Measurements from ENCODE around the gene PROKR1. TPM values are rescaled to one million over a fixed set of nuclear protein-coding genes. Genes with fewer than 3 reads are reported as not detected.

Gene PROKR1
- total RNA-seq, 1 experiment from 2014 or later: not detected

DNA sequence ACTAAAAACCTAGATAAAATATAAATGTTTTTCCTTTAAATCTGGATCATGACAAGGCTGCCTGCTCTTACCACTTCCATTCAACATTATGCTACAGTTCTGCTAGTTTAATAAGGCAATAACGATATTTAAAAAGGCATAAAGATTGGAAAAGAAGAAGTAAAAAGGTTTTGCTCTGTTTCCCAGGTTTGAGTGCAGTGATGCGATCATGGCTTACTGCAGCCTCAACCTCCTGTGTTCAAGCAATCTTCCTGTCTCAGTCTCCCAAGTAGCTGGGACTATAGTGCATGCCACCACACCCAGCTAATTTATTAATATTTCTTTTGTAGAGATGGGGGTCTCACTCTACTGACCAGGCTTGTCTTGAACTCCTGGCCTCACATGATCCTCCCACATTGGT lies 40.8 kb downstream of the PROKR1 start:
- Mint-ChIP-seq H3K4me3 (ENCODE audit: low read depth, unreplicated experiment) (no peak overlapping the region), H3K27me3 (ENCODE audit: unreplicated experiment) (peaks cover 25% of the 10 kb centered on the region), H3K27ac (ENCODE audit: unreplicated experiment) (no peak overlapping the region), H3K4me1 (ENCODE audit: low read depth, unreplicated experiment) (no peaks in the 10 kb centered on the region), H3K9me3 (ENCODE audit: low read depth, unreplicated experiment) (peaks cover 3% of the 10 kb centered on the region), H3K36me3 (ENCODE audit: insufficient read depth, unreplicated experiment) (peaks cover 8% of the 10 kb centered on the region)
- TF ChIP-seq, protein P1, sequence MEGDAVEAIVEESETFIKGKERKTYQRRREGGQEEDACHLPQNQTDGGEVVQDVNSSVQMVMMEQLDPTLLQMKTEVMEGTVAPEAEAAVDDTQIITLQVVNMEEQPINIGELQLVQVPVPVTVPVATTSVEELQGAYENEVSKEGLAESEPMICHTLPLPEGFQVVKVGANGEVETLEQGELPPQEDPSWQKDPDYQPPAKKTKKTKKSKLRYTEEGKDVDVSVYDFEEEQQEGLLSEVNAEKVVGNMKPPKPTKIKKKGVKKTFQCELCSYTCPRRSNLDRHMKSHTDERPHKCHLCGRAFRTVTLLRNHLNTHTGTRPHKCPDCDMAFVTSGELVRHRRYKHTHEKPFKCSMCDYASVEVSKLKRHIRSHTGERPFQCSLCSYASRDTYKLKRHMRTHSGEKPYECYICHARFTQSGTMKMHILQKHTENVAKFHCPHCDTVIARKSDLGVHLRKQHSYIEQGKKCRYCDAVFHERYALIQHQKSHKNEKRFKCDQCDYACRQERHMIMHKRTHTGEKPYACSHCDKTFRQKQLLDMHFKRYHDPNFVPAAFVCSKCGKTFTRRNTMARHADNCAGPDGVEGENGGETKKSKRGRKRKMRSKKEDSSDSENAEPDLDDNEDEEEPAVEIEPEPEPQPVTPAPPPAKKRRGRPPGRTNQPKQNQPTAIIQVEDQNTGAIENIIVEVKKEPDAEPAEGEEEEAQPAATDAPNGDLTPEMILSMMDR (IDR thresholded peaks at IDR 0.05; ENCODE audit: unreplicated experiment): no peak
- DNase-seq: no peak
- CTCF ChIA-PET: no interaction called here
- BruUV-seq (replicated peaks): no TSS peak
- intact Hi-C loops (cut with micrococcal nuclease; ENCODE audit: unreplicated experiment): no loop called here

DNA sequence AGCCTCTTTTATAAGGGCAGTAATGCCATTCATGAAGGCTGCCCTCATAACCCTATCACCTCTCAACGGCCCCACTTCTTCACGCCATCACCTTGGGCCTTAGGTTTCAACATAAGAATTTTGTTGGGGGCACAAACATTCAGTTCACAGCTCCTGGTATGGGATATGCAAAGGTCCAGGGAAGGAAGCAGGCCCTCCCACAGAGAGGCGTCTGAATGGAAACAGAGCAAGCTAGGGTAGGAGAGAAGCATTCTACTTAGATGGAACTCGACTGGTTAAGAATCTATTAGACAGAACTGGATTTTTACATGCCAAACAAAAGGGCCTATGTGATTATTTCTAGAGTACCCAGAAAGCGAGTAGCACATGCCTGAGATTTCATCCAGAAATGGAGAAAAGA lies 42.8 kb downstream of the PROKR1 start:
- Mint-ChIP-seq H3K9me3 (ENCODE audit: low read depth, unreplicated experiment) (no peaks in the 10 kb centered on the region), H3K27me3 (ENCODE audit: unreplicated experiment) (peaks cover 12% of the 10 kb centered on the region)
- BruUV-seq (replicated peaks): no TSS peak

DNA sequence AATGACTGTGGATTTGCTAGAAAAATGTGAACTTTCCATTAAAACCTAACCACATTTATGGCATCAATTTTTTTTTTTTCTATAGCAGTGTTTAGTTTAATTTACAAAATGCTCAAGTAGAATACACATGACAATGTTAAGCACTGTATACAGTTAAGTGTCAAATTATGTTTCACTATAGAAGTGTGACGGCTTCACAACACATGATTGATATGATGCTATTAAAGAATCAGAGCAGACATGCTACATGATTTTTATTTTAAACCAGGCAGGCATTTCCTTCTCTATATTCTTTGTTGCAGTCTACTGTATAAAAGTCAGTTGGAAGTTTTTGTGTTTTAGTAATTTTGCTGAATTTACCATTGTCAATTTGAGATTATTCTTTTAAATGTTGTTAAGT lies 43.6 kb downstream of the PROKR1 start:
- H3K9me3 Mint-ChIP-seq (ENCODE audit: low read depth, unreplicated experiment): no peaks in the 10 kb centered on the region
- BruUV-seq (replicated peaks): no TSS peak
- no peaks in the 10 kb centered on the region for H3K4me1 Mint-ChIP-seq (ENCODE audit: low read depth, unreplicated experiment)
- intact Hi-C loops (cut with micrococcal nuclease; ENCODE audit: unreplicated experiment): no loop called here
- no peaks in the 10 kb centered on the region for H3K36me3 Mint-ChIP-seq (ENCODE audit: insufficient read depth, unreplicated experiment)
- H3K27me3 Mint-ChIP-seq (ENCODE audit: unreplicated experiment): peaks cover 4% of the 10 kb centered on the region
- CTCF ChIA-PET: no interaction called here
- TF ChIP-seq, protein P1 (IDR thresholded peaks at IDR 0.05; ENCODE audit: unreplicated experiment): no peak
- H3K4me3 Mint-ChIP-seq (ENCODE audit: low read depth, unreplicated experiment): no peak overlapping the region
- no peak for DNase-seq
- H3K27ac Mint-ChIP-seq (ENCODE audit: unreplicated experiment): no peak overlapping the region

More for the DNA sequence above, 42.8 kb downstream of the PROKR1 start:
- TF ChIP-seq, protein P1 (IDR thresholded peaks at IDR 0.05; ENCODE audit: unreplicated experiment): no peak
- intact Hi-C loops (cut with micrococcal nuclease; ENCODE audit: unreplicated experiment): no loop called here
- H3K27ac Mint-ChIP-seq (ENCODE audit: unreplicated experiment): no peak overlapping the region
- H3K36me3 Mint-ChIP-seq (ENCODE audit: insufficient read depth, unreplicated experiment): no peaks in the 10 kb centered on the region
- no peak for DNase-seq
- CTCF ChIA-PET: interaction anchor here (0.6 kb wide), 1 partner anchor 296 kb away, joined by 4 read pairs; no protein-coding TSS in a partner anchor
- H3K4me1 Mint-ChIP-seq (ENCODE audit: low read depth, unreplicated experiment): no peaks in the 10 kb centered on the region
- no peak overlapping the region for H3K4me3 Mint-ChIP-seq (ENCODE audit: low read depth, unreplicated experiment)

DNA sequence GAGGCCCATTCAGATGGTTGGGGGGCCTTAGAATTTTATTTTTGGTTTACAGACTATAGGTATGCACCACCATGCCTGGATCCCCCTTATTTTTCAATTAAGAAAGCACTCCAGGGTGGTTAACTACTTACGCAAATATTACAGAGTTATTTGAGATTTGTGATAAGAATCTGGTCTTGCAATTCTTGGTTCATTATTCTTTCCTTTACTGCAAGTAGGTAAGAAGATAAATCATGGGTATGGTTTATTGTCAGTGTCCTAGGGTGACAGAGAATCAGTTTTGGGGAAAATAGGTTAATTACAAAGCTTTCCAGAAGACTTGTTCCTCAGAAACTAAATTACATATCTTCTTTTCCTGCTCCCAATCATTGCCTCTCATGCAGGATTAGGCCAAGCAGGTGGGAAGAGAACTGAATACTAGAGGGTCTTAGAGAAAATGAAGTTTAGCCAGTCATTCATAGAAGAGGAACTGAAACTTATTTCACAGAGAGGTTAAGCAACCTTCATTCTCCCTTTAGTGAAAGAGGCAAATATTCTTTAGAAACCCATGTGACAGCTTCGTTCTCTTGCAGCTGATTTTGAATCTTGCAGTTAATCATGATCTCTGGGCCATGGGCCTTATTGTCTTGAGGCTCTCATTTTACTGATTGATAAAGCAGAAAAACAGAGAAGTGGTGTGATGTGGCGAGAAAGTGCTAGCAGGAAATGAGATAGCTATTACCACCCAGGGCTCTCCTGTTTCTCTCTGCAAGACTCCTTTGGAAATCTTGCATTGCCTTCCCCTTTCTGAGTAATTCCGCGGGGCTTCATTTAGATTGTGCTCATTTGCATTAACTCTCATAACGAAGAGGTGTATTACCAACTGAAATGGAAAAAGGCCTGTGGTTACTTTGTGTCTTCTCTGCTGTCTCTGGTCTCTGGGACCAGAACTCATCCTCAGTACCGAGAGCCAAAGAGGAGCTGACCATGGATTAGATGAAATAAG lies 46.5 kb downstream of the PROKR1 start:
- Mint-ChIP-seq H3K4me3 (ENCODE audit: low read depth, unreplicated experiment) (no peak overlapping the region), H3K27me3 (ENCODE audit: unreplicated experiment) (peaks cover 28% of the 10 kb centered on the region), H3K36me3 (ENCODE audit: insufficient read depth, unreplicated experiment) (no peaks in the 10 kb centered on the region), H3K27ac (ENCODE audit: unreplicated experiment) (no peak overlapping the region), H3K4me1 (ENCODE audit: low read depth, unreplicated experiment) (no peaks in the 10 kb centered on the region), H3K9me3 (ENCODE audit: low read depth, unreplicated experiment) (no peaks in the 10 kb centered on the region)
- CTCF ChIA-PET: no interaction called here
- TF ChIP-seq, protein P1 (IDR thresholded peaks at IDR 0.05; ENCODE audit: unreplicated experiment): no peak
- no peak for DNase-seq
- intact Hi-C loops (cut with micrococcal nuclease; ENCODE audit: unreplicated experiment): no loop called here
- BruUV-seq (replicated peaks): no TSS peak
